ENCODE data around the gene RAD51B.

RAD51B gene

GRCh38 chr14:68153275-68153674 is 333.7 kb downstream of the RAD51B start:
- no peak overlapping the region for H3K27ac ChIP-seq

GRCh38 chr14:68154275-68154674 is 334.7 kb downstream of the RAD51B start:
- Histone ChIP-seq H3K9me3 (ENCODE audit: control insufficient read depth, low read length) (no peaks in the 10 kb centered on the region), H3K27ac (no peak overlapping the region), H3K79me2 (peaks cover 3% of the 10 kb centered on the region), H3K27me3 (ENCODE audit: control insufficient read depth, insufficient read depth, low read length) (no peaks in the 10 kb centered on the region), H2AFZ (no peak overlapping the region), H3K9ac (no peak overlapping the region), H3K4me1 (peaks cover 2% of the 10 kb centered on the region), H3K36me3 (ENCODE audit: control insufficient read depth, insufficient read depth, low read length) (no peaks in the 10 kb centered on the region), H3K4me2 (ENCODE audit: low read length) (no peak overlapping the region), H3K4me3 (ENCODE audit: low read depth, low read length) (no peak overlapping the region)
- TF ChIP-seq CTCF (IDR thresholded peaks at IDR 0.05) = no peak

More at GRCh38 chr14:68153275-68153674, 333.7 kb downstream of the RAD51B start:
- Histone ChIP-seq H3K4me2 (ENCODE audit: low read length) (no peak overlapping the region), H3K9ac (no peak overlapping the region), H3K27me3 (ENCODE audit: control insufficient read depth, insufficient read depth, low read length) (no peaks in the 10 kb centered on the region), H3K4me3 (ENCODE audit: low read depth, low read length) (no peak overlapping the region), H3K9me3 (ENCODE audit: control insufficient read depth, low read length) (no peaks in the 10 kb centered on the region), H3K79me2 (peaks cover 3% of the 10 kb centered on the region), H3K36me3 (ENCODE audit: control insufficient read depth, insufficient read depth, low read length) (no peaks in the 10 kb centered on the region), H3K4me1 (peaks cover 2% of the 10 kb centered on the region), H2AFZ (no peak overlapping the region)
- no peak for TF ChIP-seq CTCF (IDR thresholded peaks at IDR 0.05)

GRCh38 chr14:68157971-68158371 is 338.4 kb downstream of the RAD51B start:
- no peaks in the 10 kb centered on the region for H3K36me3 ChIP-seq (ENCODE audit: control insufficient read depth, insufficient read depth, low read length)
- H3K9ac ChIP-seq = no peak overlapping the region
- no peaks in the 10 kb centered on the region for H3K9me3 ChIP-seq (ENCODE audit: control insufficient read depth, low read length)
- no peak overlapping the region for H2AFZ ChIP-seq
- no peak for TF ChIP-seq CTCF (IDR thresholded peaks at IDR 0.05)
- no peak overlapping the region for H3K4me2 ChIP-seq (ENCODE audit: low read length)
- no peaks in the 10 kb centered on the region for H3K79me2 ChIP-seq
- no peaks in the 10 kb centered on the region for H3K27me3 ChIP-seq (ENCODE audit: control insufficient read depth, insufficient read depth, low read length)
- no peak overlapping the region for H3K4me3 ChIP-seq (ENCODE audit: low read depth, low read length)
- no peak overlapping the region for H3K27ac ChIP-seq
- H3K4me1 ChIP-seq = peaks cover 2% of the 10 kb centered on the region

GRCh38 chr14:68158640-68159039 is 339.1 kb downstream of the RAD51B start:
- Histone ChIP-seq H3K4me1 (peaks cover 2% of the 10 kb centered on the region), H3K27ac (no peak overlapping the region)
- TF ChIP-seq CTCF (IDR thresholded peaks at IDR 0.05) = no peak

More at GRCh38 chr14:68158640-68159039, 339.1 kb downstream of the RAD51B start:
- Histone ChIP-seq H3K36me3 (ENCODE audit: control insufficient read depth, insufficient read depth, low read length) (no peaks in the 10 kb centered on the region), H3K9me3 (ENCODE audit: control insufficient read depth, low read length) (no peaks in the 10 kb centered on the region), H3K27me3 (ENCODE audit: control insufficient read depth, insufficient read depth, low read length) (no peaks in the 10 kb centered on the region), H3K79me2 (no peaks in the 10 kb centered on the region), H3K9ac (no peak overlapping the region), H3K4me2 (ENCODE audit: low read length) (no peak overlapping the region), H3K4me3 (ENCODE audit: low read depth, low read length) (no peak overlapping the region), H2AFZ (no peak overlapping the region)

All from parathyroid adenoma (tissue), 2 donors.